HK-2 (cell line): ENCODE results near the gene SLMAP.
"Not testable (repeated sequence)": the region's sequence is repeated elsewhere in the genome, so short reads cannot be mapped to it uniquely, and the experiment has no call there.

Source experiments
- DNase-seq: peaks from one replicate; pipeline ENCODE4 v3.0.0-alpha.2; 2018; ENCODE audit not compliant: unreplicated experiment

Gene SLMAP

DNA sequence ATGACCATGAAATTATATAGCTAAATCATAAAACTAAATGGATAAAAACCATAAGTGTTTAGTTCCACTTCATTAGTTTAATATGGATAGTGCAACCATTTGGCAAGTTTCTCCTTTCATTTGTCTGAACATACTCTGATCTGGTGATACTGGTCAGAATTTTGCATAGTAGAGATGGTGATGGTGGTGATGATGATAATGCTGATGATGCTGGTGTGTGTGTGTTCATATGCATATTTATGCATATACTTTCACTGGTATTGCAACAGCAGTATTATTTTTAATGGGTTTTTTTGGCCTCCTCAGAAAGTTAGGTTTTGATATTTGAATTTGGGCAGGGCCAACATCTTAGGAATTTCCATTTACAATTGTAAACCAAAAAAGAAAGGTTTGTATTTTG, 76.4 kb downstream of the SLMAP start:
- no peak for DNase-seq

DNA sequence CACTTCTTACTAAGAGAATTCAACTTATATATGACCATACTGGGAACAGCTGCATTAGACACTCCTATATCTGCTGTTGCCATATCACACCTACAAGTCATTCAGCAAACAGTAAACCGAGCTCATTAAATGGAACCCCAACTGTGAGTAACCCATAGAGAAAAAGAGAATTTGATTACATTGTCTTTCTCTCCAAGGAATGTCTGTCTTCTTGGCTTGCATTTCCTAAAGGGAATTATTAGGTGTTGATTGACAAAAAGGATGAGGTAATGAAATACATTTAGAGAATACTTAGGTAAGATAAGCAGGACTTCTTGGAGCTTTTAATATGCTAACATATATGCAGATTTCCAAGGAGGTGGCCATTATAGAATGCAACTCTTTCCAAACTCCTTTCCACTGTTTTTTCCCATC, 76.8 kb downstream of the SLMAP start:
- no peak for DNase-seq

DNA sequence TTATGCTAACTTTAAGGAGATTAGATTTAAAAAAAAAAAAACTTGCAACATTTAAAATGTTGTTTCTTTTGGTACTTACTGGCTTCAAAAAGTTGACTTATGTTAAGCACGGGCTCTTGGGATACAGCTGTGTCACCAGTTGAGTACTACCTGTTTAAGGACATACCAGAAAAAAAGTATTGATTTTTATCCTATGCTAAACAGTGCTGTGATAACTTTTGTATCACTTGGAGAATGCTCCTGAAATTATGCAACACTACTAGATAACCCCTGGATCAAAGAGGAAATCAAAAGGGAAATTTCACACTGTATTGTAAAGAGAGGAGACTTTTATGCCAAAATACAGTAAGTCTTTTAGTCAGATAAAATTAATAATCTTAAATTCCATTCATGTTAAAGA, 77.7 kb downstream of the SLMAP start:
- no peak for DNase-seq

DNA sequence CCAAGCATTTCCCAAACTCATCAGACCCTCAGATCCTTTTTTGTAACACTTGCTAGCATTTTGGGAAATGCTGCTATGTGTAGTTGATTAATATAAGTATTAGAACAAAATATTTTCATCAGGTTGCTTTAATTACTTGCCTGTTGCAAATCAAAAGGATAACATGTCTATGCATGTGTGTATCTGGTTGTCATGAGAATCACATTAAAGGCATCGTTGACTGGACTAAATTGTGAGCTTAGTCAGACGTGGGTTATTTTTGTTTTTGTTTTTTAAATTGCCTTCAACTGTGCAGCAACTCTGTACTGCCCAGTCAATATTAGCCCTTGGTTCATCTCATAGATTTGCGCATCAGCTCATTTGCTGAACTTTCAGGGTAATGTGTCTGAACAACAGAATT, 81.6 kb downstream of the SLMAP start:
- no peak for DNase-seq

DNA sequence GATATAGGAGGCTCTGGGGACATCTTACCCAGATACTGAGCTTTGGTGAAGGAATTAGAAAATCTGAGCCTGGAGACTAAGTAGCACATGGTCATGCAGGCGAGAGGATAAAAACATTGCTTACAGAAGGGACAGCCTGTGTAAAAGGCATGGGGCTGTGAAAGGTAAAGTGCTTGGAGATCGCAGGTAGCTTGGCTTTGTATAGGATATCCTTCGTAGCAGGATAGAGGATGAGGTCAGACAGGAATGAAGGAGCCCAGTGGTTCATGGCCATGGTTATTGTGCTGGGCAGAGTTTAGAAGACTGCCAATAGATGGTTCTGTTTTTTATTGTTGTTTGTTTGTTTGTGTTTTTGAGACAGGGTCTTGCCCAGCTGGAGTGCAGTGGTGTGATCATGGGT, 82.5 kb downstream of the SLMAP start:
- no peak for DNase-seq

DNA sequence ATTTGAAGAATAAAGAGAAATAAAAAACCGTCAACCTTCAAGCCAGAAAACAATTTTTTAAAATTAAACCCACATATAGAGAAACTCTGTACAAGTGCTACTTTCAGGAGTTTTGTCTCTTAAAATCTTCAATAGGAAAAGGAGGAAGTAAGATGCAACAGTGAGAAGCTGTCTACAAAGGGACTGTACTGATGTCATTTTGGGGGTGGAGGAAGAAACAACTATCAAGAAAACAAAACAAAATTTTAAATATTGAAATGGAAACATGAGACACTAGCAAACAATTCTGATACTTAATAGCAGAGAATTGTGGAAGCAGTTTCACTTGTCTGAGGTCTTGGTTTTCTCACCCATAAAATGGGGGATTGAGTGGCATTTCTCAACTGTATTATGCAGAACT, 84.4 kb downstream of the SLMAP start:
- no peak for DNase-seq

DNA sequence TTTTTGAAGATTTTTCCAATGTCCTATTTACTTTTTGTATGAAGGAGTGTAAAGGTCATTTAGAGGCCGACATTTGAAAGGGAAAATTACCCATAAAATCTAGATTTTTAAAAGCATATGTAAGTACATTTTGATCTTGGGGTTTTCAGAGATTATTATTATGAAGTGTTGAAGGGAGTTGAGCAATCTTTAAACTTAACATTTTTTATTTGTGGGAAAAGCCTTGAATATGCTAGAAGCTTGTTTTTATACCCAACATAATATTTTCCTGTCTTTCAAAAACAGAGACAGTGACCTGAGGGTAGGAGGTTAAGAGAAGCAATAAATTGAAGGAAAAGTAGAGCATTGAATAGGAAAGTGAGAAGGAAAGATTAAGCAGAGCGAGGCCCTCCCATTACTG, 85.7 kb downstream of the SLMAP start:
- DNase-seq: no peak

DNA sequence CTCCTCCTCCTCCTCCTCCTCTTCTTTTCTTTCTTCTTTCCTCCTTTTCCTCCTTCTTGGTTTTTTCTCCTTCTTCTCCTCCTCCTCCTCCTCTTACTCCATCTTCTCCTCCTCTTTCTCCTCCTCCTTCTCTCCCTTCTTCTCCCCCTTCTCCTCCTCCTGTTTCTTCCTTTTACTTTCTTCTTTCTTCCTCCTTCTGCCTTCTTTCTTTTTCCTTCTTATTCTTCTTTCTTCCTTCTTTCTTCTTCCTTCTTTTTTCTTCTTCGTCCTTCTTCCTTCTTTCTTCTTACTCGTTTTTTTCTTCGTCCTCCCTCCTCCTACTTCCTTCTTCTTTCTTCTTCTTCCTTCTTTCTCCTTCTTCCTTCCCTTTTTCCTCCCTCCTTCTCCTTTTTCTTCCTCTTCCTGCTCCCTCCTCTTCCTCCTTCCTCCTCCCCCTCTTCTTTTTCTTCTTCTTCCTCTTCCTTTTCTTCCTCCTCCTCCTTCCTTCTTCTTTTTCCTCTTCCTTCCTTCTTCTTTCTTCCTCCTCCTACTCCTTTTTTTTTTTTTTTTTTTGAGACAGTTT, 92.1 kb downstream of the SLMAP start:
- no peak for DNase-seq

DNA sequence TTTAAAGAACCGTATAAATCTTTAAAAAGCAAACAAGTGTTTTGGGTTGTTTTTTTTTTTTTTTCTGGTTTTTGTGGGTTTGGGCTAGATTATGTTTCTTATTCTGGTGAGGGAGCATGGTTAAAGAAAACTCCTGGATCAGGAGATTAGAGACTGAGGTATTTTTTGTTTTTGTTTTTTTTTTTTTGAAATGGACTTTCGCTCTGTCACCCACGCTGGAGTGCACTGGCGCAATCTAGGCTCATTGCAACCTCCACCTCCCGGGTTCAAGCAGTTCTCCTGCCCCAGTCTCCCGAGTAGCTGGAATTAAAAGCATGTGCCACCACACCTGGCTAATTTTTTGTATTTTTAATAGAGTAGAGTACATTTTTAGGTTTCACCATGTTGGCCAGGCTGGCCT, 95.2 kb downstream of the SLMAP start:
- no peak for DNase-seq

DNA sequence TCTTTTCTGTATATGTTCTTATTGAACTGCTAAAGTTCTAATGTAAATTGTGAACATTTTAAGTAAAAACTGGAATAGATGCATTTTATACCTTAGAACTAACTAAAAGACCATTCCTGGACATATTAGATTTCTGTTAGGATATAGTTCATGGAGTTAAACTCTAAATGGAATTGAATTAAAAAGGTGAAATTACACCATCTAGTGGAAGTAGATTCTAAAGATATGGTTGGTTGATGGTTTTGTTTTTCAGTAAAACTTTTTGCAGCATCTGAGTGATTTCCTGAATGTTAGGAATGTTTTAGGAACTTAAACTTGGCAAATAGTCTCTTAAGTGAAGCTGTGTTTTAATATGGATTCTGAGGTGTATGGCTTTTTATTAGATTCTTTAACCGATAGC, 96.8 kb downstream of the SLMAP start:
- DNase-seq: no peak

DNA sequence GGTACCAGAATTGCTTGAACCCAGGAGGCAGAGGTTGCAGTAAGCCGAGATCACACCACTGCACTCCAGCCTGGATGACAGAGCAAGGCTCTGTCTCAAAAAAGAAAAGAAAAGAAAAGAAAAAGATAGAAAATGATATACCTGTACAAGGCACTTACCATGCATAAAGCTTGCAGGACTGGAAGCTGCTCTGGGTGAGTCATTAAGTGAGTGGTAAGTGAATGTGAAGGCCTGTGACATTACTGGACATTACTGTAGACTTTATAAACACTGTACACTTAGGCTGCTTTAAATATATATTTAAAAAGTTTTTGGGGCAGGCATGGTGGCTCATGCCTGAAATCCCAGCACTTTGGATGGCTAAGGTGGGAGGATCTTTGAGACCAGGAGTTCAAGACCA, 99.2 kb downstream of the SLMAP start:
- DNase-seq: no peak

DNA sequence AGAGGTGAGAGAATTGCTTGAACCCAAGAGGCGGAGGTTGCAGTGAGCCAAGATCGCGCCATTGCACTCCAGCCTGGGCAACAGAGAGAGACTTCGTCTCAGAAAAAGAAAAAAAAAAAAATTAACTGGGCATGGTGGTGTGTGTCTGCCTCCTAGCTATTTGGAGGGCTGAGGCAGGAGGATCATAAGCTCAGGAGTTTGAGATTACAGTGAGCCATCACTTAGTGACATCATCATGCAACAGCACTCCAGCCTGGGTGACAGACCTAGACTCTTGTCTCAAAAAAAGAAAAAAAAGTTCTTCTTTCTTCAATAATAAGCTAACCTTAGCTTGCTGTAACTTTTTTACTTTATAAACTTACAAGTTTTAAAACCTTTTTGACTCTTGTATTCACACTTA, 99.8 kb downstream of the SLMAP start:
- DNase-seq: no peak

DNA sequence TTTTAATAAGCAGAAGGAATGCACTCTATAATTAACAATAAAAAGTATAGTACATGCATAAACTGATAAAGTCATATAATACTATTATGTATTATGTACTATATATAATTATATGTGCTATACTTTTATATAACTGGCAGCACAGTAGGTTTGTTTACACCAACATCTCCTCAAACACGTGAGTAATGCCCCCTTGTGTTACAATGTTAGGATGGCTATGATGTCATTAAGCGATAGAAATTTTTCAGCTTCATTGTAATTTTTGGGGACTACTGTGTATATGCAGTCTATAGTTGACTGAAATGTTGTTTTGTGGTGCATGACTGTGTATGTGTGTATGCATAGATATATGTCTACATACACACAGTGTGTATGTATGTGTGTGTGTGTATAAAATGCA, 100.6 kb downstream of the SLMAP start:
- DNase-seq: no peak

DNA sequence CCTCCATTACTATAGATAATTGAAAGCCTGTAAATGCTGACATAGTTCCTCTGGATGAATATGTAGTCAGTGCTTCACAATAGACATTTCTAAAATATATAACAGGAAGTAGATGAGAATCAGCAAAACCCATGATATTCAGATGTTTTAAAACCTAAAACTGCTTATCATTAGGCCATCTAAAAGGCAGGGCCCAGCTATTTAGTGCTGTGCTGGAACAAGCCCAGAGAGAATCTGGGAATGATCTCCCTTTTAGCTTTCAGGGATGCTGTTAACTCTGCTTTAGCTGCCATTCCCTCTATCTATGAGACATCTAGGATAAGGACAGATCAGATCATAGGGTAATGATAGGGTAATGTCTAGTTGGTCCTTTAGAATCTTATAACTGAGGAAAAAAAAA, 106.8 kb downstream of the SLMAP start:
- no peak for DNase-seq

DNA sequence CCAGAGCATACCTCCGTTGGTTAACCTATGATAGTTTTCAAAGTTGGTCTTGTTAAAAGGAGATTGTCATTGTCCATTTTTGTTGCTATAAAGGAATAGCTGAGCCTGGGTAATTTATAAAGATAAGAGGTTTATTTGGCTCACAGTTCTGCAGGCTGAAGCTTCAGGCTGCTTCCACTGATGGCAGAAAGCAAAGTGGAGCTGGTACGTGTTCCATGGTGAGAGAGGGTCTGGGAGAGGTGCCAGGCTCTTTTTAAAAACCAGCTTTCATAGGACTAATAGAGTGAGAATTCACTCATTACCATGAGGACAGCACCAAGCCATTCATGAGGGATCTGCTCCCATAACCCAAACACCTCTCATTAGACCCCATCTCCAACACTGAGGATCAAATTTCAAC, 107.3 kb downstream of the SLMAP start:
- no peak for DNase-seq

DNA sequence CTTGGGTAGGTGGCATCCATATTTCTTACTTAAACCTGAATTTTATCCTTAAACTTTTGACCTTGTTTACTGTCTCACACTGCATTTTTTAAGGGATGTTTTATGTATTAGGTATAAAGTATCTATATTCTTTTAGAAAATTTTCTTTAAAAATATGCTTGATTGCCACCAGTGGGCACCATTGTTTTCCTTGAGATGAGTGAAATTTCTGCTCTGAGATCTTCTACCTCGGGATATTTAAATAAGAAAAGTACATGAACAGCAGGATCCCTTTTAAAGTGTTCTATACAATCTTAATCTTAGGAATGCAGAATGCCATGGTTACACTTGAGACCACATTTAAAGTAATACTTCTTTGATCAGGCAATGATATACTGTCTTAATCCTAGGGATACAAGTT, 108.7 kb downstream of the SLMAP start:
- no peak for DNase-seq

DNA sequence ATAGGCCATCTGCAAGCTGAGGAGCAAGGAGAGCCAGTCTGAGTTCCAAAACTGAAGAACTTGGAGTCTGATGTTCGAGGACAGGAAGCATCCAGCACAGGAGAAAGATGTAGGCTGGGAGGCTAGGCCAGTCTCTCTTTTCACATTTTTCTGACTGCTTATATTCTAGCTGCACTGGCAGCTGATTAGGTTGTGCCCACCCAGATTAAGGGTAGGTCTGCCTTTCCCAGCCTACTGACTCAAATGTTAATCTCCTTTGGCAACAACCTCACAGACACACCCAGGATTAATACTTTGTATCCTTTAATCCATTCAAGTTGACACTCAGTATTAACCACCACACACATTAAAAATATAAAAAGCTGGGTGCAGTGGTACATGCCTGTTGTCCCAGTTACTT, 113.0 kb downstream of the SLMAP start:
- not testable (repeated sequence) for DNase-seq

DNA sequence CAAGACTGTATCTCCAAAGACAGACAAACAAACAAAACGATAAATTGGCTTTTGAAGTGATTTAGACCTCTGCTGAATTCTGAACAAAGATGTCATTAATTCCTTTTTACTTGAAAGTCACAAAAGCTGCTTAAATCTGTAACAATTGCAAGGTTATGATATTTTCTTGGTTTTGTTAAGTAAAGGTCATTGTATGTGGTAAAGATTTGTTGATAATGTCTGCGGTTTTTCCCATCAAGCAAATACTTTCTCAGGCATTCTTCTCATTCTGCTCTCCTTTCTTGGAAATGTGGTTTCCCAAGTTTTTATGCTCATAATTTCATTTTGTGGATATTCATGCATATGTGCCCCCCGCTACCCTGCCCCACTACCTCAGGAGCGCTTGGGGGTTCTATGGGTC, 116.5 kb downstream of the SLMAP start:
- no peak for DNase-seq

DNA sequence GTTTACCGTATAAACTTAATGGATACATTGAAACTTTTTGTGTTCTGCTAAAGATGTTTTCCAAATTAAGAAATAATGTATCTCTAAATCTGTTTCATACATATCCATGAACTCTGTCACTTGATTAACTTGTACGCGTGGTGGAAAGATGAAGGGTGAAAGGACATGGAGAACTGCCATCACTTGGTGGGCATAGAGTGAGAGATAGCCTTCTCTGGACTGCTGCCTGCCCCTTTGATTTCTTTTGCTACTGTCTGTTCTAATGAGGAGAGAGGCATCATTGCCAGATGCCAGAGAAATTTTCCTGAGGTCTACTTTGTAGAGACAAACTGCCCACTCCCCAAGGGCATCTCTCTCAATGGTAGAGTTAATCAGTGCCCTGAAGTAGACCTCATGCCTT, 120.5 kb downstream of the SLMAP start:
- DNase-seq: no peak

DNA sequence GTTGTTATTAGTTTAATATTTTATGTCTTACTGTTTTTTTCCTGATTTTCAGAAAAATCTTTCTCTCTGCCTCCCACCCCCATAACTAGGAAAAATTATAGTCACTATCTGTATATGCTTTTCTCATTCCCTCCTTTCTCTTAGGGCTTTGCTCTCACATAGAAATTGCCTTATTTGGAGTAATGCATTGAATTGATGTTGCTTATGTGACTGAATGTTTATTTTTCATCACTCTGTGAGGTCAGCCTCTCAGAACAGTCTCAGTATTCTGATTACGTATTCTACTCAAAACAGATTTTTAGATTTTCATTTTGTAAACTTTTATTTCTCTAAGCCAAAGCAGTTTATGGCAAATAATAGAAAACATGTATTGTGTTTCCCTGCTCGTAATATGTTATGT, 121.0 kb downstream of the SLMAP start:
- DNase-seq: no peak

DNA sequence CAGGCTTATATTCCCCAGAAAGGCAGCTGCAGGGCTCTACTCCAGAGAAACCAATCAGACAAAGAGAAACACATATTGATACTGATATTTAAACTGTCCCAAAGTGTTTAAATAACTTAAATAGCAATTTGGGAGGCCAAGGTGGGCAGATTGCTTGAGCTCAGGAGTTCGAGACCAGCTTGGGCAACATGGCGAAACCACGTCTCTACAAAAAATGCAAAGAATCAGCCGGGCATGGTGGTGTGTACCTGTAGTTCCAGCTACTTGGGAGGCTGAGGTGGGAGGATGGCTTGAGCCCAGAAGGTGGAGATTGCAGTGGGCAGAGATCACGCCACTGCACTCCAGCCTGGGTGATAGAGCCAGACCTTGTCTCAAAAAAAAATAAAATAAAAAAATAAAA, 128.3 kb downstream of the SLMAP start:
- not testable (repeated sequence) for DNase-seq

DNA sequence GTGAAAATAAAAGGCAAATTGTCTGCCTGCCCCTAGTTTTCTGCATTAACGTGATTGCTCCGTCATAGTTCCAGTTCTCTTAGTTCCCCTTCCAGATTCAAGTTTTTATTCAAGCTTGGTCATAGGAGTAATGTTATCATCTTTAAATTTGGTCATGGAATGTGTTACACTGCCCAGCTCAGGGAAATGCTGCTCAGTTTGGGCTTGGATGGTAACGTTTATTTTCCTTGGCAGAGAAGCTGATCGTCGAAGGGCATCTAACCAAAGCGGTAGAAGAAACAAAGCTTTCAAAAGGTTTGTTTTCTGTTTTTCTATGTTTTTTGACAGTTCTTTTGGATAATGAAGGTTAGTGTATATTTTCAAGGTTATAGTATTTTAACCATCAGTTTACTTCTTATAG, 133.7 kb downstream of the SLMAP start:
- DNase-seq: no peak

DNA sequence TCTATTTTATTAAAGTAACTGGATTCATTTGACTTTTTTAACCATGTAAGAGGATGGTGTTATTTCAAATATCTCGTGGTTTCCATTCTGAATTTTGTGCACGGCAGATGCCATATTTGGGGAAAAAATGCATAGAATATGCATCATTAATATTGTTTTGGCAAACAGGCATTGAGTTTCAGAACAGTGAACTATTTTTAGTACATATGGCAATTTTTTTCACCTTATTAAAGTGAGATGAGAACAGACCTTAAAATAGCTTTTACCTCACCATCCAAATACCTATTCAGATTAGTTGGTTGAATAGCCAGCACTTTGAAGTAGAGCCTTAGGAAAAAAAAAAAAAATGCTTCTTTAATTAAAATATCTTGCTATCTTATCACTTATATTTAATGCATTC, 134.8 kb downstream of the SLMAP start:
- DNase-seq: no peak

DNA sequence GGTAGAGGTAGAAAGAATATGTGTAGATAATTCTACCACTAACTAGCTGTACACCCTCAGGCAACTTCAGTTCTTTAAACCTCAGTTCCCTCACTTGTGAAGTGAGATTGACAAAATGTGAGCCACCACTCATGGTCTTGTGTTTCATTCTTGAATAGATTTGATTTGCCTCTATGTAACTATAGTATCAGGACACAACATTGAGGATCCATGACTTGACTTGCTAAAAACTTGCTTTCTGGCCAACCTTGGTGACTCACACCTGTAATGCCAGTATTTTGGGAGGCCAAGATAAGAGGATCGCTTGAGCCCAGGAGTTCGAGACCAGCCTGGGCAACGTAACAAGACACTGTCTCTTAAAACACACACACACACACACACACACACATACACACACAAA, 136.3 kb downstream of the SLMAP start:
- DNase-seq: no peak

DNA sequence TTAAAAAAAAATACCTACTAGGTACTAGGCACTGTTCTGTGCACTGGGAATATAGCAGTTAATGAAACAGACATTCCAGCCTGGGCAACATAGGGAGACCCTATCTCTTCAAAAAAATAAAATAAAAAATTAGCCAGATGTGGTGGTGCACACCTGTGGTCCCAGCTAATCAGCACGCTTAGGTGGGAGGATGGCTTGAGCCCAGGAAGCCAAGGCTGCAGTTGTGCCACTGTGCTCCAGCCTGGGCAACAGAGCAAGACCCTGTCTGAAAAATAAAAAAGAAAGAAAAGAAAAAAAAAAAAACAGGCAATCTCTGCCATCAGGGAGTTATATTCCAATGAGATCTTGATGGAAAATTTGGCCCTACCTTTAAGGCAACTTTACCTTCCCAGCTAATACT, 137.0 kb downstream of the SLMAP start:
- no peak for DNase-seq
